ENCODE data around the gene RABEP2. TPM values are rescaled to one million over a fixed set of nuclear protein-coding genes. Genes with fewer than 3 reads are reported as not detected.

Gene RABEP2
- total and polyA plus RNA-seq, 9 of the 15 experiments (the other 6 are each of a cell fraction or from before 2014, with no cell fraction given), result 0.15 to 13.4 (median 3.5) TPM

GRCh38 chr16:28974437-28975157, 49.6 kb upstream of the RABEP2 start, which contains the start of gene SPNS1 (continued):
- TF ChIP-seq HINFP (tag; conservative IDR thresholded peaks at IDR 0.05; ENCODE audit: low read depth), result no peak
- TF ChIP-seq, protein P1, sequence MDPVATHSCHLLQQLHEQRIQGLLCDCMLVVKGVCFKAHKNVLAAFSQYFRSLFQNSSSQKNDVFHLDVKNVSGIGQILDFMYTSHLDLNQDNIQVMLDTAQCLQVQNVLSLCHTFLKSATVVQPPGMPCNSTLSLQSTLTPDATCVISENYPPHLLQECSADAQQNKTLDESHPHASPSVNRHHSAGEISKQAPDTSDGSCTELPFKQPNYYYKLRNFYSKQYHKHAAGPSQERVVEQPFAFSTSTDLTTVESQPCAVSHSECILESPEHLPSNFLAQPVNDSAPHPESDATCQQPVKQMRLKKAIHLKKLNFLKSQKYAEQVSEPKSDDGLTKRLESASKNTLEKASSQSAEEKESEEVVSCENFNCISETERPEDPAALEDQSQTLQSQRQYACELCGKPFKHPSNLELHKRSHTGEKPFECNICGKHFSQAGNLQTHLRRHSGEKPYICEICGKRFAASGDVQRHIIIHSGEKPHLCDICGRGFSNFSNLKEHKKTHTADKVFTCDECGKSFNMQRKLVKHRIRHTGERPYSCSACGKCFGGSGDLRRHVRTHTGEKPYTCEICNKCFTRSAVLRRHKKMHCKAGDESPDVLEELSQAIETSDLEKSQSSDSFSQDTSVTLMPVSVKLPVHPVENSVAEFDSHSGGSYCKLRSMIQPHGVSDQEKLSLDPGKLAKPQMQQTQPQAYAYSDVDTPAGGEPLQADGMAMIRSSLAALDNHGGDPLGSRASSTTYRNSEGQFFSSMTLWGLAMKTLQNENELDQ (CRISPR knock-in tag; IDR thresholded peaks at IDR 0.05; ENCODE audit: borderline replicate concordance), result no peak
- TF ChIP-seq ZNF146 (CRISPR knock-in tag; IDR thresholded peaks at IDR 0.05; ENCODE audit: unreplicated experiment), result peak; percentile 0
- no peak for TF ChIP-seq GTF2B (IDR thresholded peaks at IDR 0.05; ENCODE audit: extremely low read depth, insufficient read length)
- peak; percentile 67; the same call in 1 of the 2 replicates for TF ChIP-seq RB1 (IDR thresholded peaks at IDR 0.05; ENCODE audit: low read depth)
- TF ChIP-seq, protein P2, sequence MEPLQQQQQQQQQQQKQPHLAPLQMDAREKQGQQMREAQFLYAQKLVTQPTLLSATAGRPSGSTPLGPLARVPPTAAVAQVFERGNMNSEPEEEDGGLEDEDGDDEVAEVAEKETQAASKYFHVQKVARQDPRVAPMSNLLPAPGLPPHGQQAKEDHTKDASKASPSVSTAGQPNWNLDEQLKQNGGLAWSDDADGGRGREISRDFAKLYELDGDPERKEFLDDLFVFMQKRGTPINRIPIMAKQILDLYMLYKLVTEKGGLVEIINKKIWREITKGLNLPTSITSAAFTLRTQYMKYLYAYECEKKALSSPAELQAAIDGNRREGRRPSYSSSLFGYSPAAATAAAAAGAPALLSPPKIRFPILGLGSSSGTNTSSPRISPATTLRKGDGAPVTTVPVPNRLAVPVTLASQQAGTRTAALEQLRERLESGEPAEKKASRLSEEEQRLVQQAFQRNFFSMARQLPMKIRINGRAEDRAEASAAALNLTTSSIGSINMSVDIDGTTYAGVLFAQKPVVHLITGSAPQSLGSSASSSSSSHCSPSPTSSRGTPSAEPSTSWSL (CRISPR knock-in tag; IDR thresholded peaks at IDR 0.05; ENCODE audit: borderline replicate concordance), result no peak
- TF ChIP-seq, protein P3, sequence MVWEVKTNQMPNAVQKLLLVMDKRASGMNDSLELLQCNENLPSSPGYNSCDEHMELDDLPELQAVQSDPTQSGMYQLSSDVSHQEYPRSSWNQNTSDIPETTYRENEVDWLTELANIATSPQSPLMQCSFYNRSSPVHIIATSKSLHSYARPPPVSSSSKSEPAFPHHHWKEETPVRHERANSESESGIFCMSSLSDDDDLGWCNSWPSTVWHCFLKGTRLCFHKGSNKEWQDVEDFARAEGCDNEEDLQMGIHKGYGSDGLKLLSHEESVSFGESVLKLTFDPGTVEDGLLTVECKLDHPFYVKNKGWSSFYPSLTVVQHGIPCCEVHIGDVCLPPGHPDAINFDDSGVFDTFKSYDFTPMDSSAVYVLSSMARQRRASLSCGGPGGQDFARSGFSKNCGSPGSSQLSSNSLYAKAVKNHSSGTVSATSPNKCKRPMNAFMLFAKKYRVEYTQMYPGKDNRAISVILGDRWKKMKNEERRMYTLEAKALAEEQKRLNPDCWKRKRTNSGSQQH (CRISPR knock-in tag; IDR thresholded peaks at IDR 0.05), result 0 out of 2 replicates have a peak, but pooled peaks have one; percentile 43
- TF ChIP-seq, protein P4, sequence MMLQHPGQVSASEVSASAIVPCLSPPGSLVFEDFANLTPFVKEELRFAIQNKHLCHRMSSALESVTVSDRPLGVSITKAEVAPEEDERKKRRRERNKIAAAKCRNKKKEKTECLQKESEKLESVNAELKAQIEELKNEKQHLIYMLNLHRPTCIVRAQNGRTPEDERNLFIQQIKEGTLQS (IDR thresholded peaks at IDR 0.05), result peak; percentile 47; the same call in 1 of the 2 replicates
- TF ChIP-seq, protein P4 (CRISPR knock-in tag; conservative IDR thresholded peaks at IDR 0.05), result no peak
- TF ChIP-seq LCOR (CRISPR knock-in tag; IDR thresholded peaks at IDR 0.05), result no peak
- no peak for TF ChIP-seq TGIF2 (CRISPR knock-in tag; IDR thresholded peaks at IDR 0.05)
- TF ChIP-seq MLX (CRISPR knock-in tag; conservative IDR thresholded peaks at IDR 0.05), result no peak
- peak; percentile 84 for TF ChIP-seq NR2C1 (IDR thresholded peaks at IDR 0.05)
- TF ChIP-seq NR2C1 (tag; IDR thresholded peaks at IDR 0.05), result peak; percentile 88
- TF ChIP-seq, protein P5, sequence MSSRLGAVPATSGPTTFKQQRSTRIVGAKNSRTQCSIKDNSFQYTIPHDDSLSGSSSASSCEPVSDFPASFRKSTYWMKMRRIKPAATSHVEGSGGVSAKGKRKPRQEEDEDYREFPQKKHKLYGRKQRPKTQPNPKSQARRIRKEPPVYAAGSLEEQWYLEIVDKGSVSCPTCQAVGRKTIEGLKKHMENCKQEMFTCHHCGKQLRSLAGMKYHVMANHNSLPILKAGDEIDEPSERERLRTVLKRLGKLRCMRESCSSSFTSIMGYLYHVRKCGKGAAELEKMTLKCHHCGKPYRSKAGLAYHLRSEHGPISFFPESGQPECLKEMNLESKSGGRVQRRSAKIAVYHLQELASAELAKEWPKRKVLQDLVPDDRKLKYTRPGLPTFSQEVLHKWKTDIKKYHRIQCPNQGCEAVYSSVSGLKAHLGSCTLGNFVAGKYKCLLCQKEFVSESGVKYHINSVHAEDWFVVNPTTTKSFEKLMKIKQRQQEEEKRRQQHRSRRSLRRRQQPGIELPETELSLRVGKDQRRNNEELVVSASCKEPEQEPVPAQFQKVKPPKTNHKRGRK (tag; IDR thresholded peaks at IDR 0.05), result no peak
